GDM1 (cell line): Measurements from ENCODE around the gene NPNT.
"Not testable (repeated sequence)": the region's sequence is repeated elsewhere in the genome, so short reads cannot be mapped to it uniquely, and the experiment has no call there.

ENCODE experiments used
- DNase-seq: peaks from one replicate; lab custom pipeline; 2025; lab: John Stamatoyannopoulos, UW

Gene NPNT, protein sequence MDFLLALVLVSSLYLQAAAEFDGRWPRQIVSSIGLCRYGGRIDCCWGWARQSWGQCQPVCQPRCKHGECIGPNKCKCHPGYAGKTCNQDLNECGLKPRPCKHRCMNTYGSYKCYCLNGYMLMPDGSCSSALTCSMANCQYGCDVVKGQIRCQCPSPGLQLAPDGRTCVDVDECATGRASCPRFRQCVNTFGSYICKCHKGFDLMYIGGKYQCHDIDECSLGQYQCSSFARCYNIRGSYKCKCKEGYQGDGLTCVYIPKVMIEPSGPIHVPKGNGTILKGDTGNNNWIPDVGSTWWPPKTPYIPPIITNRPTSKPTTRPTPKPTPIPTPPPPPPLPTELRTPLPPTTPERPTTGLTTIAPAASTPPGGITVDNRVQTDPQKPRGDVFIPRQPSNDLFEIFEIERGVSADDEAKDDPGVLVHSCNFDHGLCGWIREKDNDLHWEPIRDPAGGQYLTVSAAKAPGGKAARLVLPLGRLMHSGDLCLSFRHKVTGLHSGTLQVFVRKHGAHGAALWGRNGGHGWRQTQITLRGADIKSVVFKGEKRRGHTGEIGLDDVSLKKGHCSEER

DNA sequence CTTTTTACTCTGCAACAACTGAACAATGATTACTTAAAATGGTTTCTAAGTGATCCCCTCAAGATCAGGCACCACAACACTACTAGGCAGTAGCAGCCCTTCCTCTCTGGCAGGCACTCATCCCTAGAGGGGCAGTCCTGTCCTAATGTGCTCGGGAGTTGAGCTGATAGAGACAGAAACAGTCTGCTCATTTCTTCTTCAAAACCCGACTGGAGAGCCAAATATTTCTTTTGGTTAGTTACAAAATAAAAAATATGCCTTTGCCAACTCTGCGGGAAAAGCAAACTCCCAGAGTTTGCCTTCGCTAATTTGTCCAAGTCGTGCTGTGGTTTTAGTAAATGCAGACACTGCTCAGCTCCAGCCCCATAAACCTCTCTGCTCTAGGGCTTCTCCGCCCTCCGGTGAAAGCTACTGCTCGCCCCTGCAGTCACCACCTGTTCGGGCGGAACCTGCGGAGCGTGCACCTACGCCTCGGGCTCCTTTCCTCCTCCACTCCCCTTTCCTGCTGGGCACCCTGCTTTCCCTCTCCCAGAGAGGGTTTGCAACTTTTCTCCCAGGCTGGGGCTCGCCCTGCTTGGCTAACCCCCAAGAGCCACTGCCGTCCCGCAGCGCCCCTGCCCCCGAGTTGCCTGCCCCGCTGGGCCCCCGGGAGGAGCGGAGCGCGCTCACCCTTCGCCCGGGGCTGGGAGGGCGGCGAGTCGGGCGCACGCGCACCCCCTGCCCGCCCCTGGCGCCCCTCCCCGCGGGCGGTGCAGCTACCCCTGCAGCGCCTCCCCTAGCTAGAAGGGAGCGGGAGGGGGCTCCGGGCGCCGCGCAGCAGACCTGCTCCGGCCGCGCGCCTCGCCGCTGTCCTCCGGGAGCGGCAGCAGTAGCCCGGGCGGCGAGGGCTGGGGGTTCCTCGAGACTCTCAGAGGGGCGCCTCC, at the start of gene NPNT:
NPNT (plus strand) TSS at position 812 of the 923 bp plus-strand sequence. CDS start 182 bp downstream, outside the sequence.
- DNase-seq = no peak

DNA sequence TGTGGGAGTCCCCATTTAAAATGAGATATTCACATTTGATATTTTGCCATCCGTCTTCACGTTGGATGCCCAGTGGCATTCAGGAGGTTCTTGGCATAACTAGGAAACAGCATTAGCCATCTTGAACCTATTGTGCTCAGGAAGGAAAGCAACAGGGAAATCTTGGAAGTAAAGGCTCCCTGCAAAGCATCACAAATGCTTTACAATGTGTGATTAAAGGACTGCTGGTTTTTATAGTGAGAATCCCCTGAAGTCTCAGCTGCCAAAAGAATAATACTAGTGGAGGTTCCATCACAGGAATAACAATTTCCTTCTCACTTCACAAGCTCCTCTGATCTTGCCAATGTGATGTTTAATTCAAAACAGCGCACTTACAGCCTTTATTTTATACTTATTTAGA, 49.7 kb upstream of the NPNT start:
- no peak for DNase-seq

DNA sequence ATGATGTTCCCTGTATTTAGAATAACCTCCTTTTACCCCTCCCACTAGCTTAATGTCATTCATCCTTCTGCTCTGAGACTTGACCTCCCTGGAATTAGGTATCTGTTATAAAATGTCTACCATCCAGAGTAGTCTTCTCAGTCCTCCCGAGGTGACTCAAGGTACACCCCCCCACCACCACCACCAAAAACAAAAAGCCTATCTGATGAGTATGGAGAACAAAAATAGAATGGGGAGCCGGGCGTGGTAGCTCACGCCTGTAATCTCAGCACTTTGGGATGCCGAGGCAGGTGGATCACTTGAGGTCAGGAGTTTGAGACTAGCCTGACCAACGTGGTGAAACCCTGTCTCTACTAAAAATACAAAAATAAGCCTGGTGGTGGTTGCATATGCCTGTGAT, 46.9 kb upstream of the NPNT start:
- DNase-seq = not testable (repeated sequence)

DNA sequence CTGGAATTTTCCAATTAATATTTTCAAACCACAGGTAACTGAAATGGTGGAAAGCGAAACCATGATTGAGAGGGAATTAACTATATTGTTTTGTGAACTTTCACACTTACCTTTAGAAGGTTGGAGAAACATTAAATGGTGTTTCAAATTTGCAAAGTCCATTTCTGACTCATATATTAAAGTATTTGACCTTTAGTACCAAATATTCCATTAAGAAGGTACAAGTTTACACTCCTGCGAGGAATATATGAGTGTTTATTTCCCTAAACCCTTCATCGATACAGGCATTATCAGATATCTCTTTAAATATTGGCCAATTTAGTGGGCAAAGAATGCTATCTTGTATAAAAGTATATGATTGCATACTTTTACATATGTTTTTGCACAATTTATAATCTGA, 44.1 kb upstream of the NPNT start:
- no peak for DNase-seq

DNA sequence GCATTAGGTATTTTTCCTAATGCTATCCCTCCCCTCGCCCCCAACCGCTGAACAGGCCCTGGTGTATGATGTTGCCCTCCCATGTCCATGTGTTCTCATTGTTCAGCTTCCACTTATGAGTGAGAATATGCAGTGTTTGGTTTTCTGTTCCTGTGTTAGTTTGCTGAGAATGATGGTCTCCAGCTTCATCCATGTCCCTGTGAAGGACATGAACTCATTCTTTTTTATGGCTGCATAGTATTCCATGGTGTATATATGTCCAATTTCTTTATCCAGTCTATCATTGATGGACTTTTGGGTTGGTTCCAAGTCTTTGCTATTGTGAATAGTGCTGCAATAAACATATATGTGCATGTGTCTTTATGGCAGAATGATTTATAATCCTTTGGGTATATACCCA, 43.0 kb upstream of the NPNT start:
- not testable (repeated sequence) for DNase-seq

DNA sequence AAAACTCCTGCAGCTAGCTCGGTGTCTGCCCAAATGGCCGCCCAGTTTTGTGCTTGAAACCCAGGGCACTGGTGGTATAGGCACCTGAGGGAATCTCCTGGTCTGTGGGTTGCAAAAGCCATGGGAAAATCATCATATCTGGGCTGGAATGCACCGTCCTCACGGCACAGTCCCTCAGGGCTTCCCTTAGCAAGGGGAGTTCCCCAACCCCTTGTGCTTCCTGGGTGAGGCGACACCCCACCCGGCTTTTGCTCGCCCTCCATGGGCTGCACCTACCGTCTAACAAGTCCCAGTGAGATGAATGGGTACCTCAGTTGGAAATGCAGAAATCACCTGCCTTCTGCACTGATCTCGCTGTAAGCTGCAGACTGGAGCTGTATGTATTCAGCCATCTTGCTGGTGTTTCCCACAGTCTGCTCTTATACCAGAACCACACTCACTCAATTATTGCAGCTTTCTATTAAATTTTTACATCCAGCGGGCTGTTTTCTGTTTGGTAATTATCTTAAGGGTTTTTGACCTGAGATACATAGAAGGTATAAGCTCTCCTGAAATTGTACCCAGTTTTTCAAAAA, 36.7 kb upstream of the NPNT start:
- DNase-seq = no peak

DNA sequence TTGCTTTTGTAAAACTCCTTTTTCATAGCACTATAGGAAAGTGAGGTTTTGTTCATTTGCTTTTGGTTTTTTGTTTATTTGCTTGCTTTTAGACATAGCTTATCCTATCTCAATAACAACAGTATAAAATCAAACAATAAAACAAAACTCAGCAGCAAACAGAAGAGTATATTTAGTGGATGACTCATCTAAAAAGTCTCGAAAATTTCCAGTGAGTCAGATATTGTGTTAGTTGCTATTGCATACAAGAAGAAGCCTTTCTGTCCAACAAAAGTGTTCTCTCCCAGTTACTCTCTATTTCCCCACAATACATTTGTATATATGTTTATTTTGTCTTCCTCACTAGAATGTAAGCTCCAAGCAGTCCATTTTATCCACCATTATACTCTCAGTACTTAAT, 36.0 kb upstream of the NPNT start:
- no peak for DNase-seq

DNA sequence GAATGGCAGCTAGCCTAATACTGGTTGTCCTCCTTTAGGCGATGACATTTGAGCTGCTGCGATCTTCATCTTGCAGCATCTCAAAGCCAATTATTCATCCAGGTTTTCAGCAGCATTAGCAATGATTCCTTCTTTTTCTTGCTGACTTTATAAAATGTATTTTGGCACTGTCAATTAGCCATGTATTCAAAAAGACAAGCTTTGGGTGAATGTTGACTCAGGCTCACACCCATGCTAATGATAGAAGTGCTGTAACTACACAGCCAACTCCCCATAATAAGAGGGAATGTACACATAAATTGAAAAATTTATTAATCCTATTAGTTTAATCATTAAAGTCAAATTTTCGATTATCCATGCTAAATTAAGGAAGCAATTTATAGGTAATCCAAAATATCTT, 24.3 kb upstream of the NPNT start:
- no peak for DNase-seq

DNA sequence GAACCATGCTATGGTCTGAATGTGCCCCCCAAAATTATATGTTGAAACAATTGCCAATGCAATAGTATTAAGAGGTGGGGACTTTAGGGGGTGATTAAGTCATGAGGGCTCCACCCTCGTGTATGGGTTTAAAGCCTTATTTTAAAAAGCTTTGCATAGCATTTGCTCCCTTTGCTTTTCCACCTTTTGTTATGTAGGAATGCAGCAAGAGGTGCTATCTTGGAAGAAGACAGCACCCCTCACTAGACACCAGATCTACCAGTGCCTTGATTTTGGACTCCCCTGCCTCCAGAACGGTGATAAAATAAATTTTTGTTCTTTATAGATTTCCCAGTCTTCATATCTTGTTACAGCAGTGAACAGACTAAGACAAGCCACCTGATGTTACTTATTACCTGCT, 23.3 kb upstream of the NPNT start:
- DNase-seq = no peak

DNA sequence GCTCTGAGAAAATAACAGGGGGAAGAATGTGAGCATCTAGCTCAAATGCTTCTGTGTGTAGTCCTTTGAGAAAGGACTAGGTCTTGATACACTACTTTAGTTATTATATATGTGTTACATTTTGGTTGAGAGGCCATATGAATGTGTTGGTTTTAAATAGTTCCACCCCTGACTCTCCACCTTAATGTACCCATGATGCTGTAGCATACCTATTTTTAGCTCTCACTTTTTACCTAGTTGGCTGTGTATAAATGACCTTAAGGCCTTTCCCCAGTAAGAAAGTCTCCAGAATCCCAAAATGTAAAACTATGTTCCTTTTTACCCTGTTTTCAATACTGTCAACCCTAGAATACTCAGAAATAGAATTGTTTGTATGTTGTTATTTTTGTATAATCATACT, 20.0 kb upstream of the NPNT start:
- DNase-seq = no peak

DNA sequence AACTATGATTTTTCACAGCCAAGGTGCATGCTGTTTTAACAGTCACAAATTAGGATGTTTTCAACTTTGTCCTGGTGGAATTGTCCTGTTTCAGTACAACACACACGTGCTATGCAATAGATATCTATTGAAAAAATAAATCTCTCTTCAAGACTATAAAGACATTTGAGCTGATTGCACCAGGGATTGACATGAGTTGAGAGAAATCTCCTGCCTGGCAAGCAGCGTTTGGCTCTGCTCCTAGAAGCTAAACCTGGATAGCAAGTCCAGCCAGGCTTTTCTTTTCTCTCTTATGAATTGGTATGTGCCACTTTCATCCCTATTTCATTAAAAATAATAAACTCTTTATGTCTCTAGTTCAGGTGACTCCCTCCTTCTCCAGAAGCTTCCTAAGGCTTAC, 16.6 kb upstream of the NPNT start:
- no peak for DNase-seq

DNA sequence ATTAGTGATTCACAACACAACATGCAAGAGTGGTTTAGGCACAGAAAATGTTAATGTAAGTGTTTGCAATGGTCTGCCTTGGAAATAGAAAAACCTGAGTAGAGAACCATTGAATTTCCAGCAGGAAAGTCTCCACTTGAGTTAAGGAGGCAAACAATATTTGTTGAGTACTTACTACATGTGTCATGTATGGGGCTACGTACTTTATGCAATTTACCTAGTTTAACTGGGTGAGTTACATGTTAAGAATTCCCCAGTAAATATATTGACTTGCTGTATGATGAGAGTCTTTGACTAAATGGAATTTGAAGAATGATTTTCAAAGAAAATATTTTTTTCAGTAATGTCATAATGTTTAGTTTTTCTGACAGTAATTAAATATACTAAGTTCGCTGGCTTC, 7.8 kb upstream of the NPNT start:
- no peak for DNase-seq

DNA sequence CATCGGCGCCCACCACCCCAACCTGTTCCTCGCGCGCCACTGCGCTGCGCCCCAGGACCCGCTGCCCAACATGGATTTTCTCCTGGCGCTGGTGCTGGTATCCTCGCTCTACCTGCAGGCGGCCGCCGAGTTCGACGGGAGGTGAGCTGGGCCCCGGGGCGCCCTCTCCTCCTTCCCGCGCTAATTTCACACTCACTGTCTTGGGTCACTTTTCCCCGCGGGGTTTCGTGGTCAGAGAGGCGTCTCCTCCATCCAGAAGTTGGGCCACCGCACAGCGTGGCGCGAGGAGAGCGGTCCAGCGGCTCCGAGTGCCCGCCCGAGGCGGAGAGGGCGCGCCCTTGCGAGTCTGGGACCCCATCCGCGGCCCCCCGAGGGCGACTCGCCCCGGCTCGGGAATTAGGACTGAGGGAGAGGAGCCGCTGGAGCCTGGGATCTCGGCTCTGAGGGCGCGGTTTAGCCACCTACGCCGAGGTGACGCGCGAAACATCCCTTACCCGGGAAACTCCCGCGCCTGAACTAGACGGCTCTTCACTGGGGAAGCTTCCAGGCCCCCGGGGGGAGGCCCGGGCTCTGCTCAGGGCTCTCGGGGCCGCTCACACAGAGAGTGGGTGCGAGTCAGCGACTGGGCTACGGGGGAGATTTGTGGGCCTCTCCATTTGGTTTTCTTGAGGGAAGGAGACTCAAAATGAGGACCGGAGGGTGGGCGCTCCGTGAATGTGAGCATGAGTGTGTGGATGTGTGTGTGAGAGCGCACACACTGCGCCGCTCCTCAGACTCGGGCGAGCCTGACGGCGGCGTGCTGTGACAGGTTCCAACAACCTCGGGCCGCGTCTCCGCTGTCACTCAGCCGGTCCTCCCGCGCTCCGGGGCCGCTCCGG, 551 bp downstream of the NPNT start:
- no peak for DNase-seq

DNA sequence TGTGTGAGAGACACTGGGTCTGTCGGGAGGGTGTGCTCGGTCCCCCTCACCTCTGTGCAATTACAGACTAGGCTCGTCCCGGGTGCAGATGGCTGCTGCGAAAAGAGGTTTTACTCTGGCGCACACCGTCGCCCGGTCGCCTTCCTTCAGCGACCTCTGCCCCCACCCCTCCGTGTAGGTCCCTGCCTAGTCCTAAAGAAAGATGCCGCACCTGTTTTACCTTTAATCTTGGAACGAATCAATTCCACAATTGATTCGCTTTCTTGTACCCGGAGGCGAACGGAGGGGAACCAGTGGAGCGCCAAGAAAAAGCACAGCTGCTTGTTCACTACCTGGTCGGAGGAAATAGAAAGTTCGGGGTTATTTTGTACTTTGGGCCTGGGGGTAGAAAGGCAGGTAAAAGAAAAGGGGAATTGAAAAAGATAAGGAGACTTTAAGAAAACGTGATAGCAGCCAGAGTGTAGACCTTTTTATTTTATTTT, 1.2 kb downstream of the NPNT start:
- no peak for DNase-seq

DNA sequence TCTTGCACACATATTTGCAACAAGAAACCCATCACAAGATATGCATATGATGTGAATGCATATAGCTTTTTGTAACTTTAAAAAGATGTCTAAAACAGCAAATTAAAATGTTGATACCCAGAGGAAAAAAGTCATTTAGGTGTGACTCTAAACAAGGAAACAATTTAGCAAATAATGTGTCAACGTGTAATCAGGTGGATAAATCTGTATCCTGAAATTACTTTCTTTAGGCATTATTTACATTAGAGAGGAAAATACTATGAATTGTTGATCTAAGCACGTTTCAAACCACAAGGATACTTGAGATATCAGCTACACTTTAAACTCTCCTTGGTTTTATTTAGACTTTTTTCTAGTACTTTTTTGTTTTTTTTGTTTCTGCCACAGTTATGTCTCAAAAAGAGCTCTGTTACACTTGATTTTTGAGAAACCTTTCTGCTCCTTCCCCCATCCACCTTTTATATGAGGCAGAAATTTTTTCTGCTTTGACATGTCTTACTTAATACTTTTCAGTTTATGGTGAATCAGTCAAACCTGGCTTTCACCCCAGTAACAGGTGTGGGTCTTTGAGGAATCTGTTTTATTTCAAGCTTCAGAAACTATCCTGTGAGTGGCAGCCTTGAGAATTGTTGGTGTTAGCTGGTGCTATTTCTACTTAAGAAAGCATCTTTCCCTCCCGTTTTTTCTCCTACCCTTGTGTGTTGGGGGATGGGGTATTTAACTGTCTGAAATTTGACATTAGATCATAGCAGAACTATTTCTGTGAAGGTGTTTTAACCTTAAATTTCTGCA, 1.9 kb downstream of the NPNT start:
- no peak for DNase-seq

DNA sequence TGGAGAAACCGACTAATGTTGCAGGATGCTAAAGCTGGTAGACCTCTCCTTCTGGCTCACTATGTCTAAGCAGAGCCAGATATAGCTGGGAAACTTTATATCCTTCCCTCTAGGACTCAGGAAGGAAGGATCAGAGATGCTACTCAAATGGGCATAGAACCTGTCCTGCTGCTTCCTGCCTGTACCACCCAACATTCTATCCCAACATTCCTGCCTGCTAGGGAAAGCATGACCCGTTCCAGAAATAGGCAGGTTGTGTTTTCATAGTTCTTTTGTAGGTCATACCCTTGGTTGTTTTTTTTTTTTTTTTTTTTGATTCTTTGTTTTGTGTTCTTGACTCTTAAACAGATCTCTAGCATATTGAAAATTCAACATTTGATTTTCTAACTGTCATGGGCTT, 5.3 kb downstream of the NPNT start:
- no peak for DNase-seq

DNA sequence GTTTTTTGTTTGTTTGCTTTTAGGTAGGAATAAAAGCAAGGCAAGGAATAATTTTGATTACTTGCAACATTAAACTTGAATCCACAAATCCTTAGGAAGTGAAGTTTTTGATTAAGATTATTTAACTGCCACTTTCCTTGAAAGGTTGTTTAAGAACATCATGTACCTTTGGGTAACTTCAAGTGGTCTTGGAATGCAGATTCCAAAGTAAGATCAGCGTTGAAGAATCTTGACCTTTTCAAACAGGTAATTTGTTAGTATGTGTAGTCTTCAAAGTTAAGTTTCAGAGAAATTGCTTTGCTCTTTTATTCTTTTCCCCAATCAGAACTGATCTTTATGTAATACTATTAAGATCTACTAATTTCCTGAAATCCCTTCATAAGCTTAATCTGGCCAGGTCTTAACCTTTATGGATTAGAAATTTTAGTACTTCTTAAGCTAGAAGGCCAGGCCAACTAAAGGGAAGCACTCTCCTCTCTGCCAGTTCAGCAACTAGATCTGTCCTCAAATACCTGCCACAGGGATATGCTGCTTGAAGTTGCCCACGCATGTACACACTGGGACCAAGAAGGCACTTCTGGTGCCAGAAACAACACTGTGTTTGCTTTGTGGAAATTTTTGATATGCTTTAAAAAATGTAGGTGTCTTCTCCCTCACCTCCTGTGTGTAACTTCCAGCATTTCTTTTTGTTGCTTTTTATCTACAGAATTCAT, 7.4 kb downstream of the NPNT start:
- no peak for DNase-seq

DNA sequence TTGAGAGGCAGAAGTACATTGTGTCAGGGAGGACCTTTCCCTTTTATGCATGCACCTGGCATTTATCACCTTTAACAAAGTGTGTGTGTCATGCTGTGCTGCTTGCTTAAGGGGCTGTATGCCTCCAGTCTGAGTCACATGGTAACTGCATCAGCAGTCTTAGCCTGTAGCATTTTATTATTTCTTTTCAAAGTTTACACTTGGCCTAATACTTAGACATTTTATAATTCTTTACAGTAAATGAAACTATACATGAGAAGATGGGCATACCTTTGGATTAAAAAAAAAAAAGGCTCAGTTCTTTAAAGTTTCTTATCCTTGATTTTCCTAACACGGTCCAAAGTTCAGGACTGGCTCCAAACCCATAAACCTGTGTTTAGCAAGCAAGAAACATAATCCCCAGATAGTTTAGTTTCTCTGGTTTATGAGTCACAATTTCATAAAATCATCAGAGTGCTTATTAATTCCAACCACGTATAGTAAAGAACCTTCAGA, 14.6 kb downstream of the NPNT start:
- DNase-seq = no peak

DNA sequence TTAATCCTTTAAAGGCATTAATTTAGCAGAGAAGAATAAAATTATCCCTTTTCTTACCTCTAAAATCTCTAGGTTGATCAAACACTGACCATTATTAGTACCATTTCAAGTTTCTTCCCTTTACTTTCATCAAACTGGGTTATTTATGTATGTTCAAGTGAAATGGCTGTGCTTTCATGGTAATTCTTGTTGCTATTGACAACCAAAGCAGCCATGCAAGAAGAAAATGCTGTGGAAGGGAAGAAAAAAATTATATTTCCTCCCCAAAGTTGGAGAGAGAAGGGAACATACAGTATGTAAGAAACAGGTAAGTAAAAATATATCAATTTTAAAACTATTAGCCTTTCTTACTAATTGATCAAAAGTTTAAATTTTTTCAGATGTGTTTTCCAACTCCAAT, 16.2 kb downstream of the NPNT start:
- DNase-seq = no peak

DNA sequence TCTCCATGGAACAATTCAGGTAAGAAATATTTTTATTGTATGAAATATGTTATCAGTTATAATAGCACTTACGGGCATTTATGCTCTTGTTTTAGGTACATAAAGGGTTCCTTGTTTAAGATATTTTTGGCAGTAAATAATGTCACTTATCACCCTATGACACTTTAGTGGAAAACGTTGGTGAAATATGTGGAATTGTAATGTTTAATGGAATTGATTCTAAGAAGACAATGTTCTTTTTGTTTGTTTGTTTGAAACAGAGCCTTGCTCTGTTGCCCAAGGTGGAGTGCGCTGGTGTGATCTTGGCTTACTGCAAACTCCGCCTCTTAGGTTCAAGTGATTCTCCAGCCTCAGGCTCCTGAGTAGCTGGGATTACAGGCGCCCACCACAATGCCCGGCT, 17.4 kb downstream of the NPNT start:
- no peak for DNase-seq
